ENCODE data around the gene DHX29. TPM values are rescaled to one million over a fixed set of nuclear protein-coding genes. Genes with fewer than 3 reads are reported as not detected.

The DHX29 gene
- total RNA-seq, 1 donor from 2014 or later: 22.2 TPM

Other genes with a start within 250 kb of the DHX29 start
- gene GZMA, start 205.0 kb downstream of the DHX29 start, total RNA-seq: 9.6 TPM
- gene GPX8, start 147.5 kb downstream of the DHX29 start, total RNA-seq: 10.8 TPM
- 0.24 TPM for gene CDC20B, start 134.5 kb downstream of the DHX29 start, total RNA-seq
- 0.56 TPM for gene MCIDAS, start 80.4 kb downstream of the DHX29 start, total RNA-seq
- gene CCNO, start 74.1 kb downstream of the DHX29 start, total RNA-seq: 2.2 TPM
- gene MTREX, start 295 bp upstream of the DHX29 start, total RNA-seq: 57.0 TPM
- gene PLPP1, start 227.3 kb upstream of the DHX29 start, total RNA-seq: 48.1 TPM

Measured in lower lobe of right lung (tissue), 1 donor.